Upper lobe of left lung (tissue), 6 donors: ENCODE results near the gene TRIP12. TPM values are rescaled to one million over a fixed set of nuclear protein-coding genes. Genes with fewer than 3 reads are reported as not detected.

Source experiments
- ATAC-seq, 2 donors: fragments of 200-7000 bp; cut with Tn5 transposase; one replicate each; pipeline ENCODE4 v1.9.1; 2022; ENCODE audit warnings: mild to moderate bottlenecking in 2 of 2, moderate library complexity in 2 of 2; ENCODE audit not compliant: low FRiP score in 2 of 2
- DNase-seq, 2 donors: peaks; one replicate each; pipeline ENCODE4 v3.0.0-alpha.2; 2019 to 2020
- H3K27ac ChIP-seq, 4 donors: fragments of 200-600 bp; sonication (generic); one replicate each; pipeline ENCODE4 v1.5.1; 2016 to 2019
- H3K27me3 ChIP-seq, 4 donors: fragments of 200-600 bp; sonication (generic); one replicate each; pipeline ENCODE4 v1.5.1; 2017 to 2019
- H3K36me3 ChIP-seq, 4 donors: fragments of 200-600 bp; sonication (generic); one replicate each; pipeline ENCODE4 v1.5.1; 2016 to 2019
- H3K4me1 ChIP-seq, 4 donors: fragments of 200-600 bp; sonication (generic); one replicate each; pipeline ENCODE4 v1.5.1; 2018 to 2019
- H3K4me3 ChIP-seq, 4 donors: fragments of 200-600 bp; sonication (generic); one replicate each; pipeline ENCODE4 v1.5.1; 2017 to 2019; ENCODE audit warnings: mild to moderate bottlenecking in 2 of 4, moderate library complexity in 1 of 4
- H3K9me3 ChIP-seq, 4 donors: fragments of 200-600 bp; sonication (generic); one replicate each; pipeline ENCODE4 v1.5.1; 2018 to 2019
- EP300 ChIP-seq, 4 donors: sonication (generic); formaldehyde crosslinking; IDR thresholded peaks; one replicate each; pipeline ENCODE4 v1.5.1; 2017; ENCODE audit warnings: antibody characterized with exemption in 4 of 4, control low read depth in 2 of 4
- POLR2A ChIP-seq, 4 donors: fragments of 450-650 bp; IDR thresholded peaks; one replicate each; pipeline ENCODE4 v1.5.1; 2016 to 2017; ENCODE audit warnings: antibody characterized with exemption in 4 of 4, mild to moderate bottlenecking in 2 of 4
- POLR2AphosphoS5 ChIP-seq, 2 donors: sonication (generic); formaldehyde crosslinking; IDR thresholded peaks; one replicate each; pipeline ENCODE4 v1.5.1; 2017; ENCODE audit warnings: antibody characterized with exemption in 2 of 2
- WGBS, 2 donors: methylation state at CpG; one replicate each; pipeline ENCODE4 v1.1.5; 2017 to 2018; 5-methylcytosine and 5-hydroxymethylcytosine counted together
- total RNA-seq, 6 donors: library from RNA; depleted of rRNA in 4 of 6; stranded (reverse); fragments of >200 nt in 4 of 6; gene quantifications; one replicate each; pipeline versions ENCODE4 v1.1.0 to v1.2.1, GENCODE V29; 2016 to 2021
- TF ChIP-seq, protein P1 (sequence below), 6 experiments: fragments of 450-650 bp in 4 of 6; fragments of 200-600 bp in 2 of 6; sonication (generic) in 2 of 6; IDR thresholded peaks; one replicate each; pipeline ENCODE4 v1.5.1; 2016 to 2019; ENCODE audit warnings: antibody characterized with exemption in 6 of 6
- donor health status: DM: no; HTN: no; CAD: no; lungs with moderate emphysema.
- donor health status: DM: no; HTN: yes; CAD: no; lungs with severe emphysema.

Gene TRIP12
- total RNA-seq, 6 donors from 2014 or later, result 164 to 202 (median 180) TPM

DNA sequence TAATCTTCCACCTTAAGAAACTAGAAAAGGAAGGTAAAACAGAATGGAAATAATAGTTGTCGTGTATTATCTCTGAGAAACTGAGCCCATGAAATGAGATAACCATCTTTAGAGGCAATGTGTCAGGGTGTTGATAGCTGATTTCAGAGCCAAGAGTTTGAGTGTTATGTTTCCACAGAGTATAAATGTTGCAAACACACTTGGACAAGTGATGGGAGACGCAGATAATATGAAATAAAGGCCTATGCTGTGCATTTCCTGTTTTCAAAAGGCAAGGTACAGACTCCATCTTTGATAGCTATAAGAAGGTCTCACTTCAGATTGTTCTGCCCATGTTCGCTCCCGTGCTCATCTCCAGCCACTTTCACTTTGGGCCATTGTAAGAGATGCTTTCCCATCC, 181.5 kb downstream of the TRIP12 start:
- H3K9me3 ChIP-seq, result peaks cover 7 to 20% (median 11%) of the 10 kb centered on the region in 4 donors
- WGBS, 2 donors, result 84 to 85% methylated on average over 4 of the region's 4 CpGs
- TF ChIP-seq, protein P1, sequence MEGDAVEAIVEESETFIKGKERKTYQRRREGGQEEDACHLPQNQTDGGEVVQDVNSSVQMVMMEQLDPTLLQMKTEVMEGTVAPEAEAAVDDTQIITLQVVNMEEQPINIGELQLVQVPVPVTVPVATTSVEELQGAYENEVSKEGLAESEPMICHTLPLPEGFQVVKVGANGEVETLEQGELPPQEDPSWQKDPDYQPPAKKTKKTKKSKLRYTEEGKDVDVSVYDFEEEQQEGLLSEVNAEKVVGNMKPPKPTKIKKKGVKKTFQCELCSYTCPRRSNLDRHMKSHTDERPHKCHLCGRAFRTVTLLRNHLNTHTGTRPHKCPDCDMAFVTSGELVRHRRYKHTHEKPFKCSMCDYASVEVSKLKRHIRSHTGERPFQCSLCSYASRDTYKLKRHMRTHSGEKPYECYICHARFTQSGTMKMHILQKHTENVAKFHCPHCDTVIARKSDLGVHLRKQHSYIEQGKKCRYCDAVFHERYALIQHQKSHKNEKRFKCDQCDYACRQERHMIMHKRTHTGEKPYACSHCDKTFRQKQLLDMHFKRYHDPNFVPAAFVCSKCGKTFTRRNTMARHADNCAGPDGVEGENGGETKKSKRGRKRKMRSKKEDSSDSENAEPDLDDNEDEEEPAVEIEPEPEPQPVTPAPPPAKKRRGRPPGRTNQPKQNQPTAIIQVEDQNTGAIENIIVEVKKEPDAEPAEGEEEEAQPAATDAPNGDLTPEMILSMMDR (IDR thresholded peaks at IDR 0.05), result no peak
- no peak for TF ChIP-seq EP300 (IDR thresholded peaks at IDR 0.05)
- no peak for TF ChIP-seq POLR2A (IDR thresholded peaks at IDR 0.05)
- TF ChIP-seq POLR2AphosphoS5 (IDR thresholded peaks at IDR 0.05), result no peak
- DNase-seq, result no peak
- H3K4me1 ChIP-seq, result no peaks in the 10 kb centered on the region
- no peak overlapping the region for H3K27ac ChIP-seq
- H3K36me3 ChIP-seq, result no peaks in the 10 kb centered on the region
- no peak overlapping the region for H3K4me3 ChIP-seq
- H3K27me3 ChIP-seq, result no peaks in the 10 kb centered on the region
- no peak for ATAC-seq

DNA sequence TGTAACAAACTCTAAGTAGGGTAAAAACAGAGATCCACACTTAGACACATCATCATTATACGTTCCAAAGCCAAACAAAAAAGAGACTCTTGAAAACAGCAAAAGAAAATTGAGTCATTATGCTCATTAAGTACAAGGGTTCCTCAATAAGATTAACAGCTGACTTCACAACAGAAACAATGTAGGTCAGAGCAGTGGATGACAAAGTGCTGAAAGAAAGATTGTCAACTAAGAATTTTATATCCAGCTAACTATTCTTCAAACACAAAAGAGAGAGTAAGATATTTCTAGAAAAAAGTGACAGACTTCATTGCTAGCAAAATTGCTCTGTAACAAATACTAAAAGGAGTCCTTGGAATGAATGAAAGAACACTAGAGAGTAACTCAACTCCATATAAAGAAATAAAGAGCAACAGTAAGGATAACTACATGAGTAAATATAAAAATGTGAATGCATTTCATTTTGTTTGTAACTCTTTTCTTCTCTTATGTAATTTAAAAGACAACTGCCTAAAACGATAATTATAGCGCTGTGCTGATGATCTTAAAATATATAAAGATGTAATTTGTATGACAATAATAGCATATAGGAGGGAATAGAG, 183.7 kb downstream of the TRIP12 start:
- 86 to 87% methylated on average over 3 of the region's 3 CpGs for WGBS, 2 donors
- no peak for ATAC-seq
- no peak for TF ChIP-seq POLR2AphosphoS5 (IDR thresholded peaks at IDR 0.05)
- TF ChIP-seq, protein P1 (IDR thresholded peaks at IDR 0.05), result no peak
- TF ChIP-seq POLR2A (IDR thresholded peaks at IDR 0.05), result no peak
- no peak for TF ChIP-seq EP300 (IDR thresholded peaks at IDR 0.05)

DNA sequence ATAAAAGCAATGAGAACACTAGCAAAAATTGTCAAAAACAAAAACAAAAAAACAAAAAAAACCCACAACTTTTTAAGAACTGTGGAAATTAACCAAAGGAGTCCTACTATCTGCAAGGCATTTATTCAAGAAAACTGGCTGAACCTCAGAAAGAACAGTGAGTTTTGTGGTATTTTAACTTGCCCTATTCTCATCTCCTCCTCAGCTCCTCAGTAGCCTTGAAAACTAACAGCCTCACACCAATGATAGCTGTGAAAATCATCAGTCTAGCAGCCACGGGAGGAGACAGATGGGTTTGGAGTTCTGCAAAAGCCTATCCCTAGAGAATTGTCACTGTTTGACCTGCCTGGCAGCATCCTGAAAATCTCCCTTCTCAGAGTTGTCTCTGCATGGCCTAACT, 187.4 kb downstream of the TRIP12 start:
- no peak for TF ChIP-seq POLR2AphosphoS5 (IDR thresholded peaks at IDR 0.05)
- no peak for TF ChIP-seq EP300 (IDR thresholded peaks at IDR 0.05)
- TF ChIP-seq POLR2A (IDR thresholded peaks at IDR 0.05), result no peak
- TF ChIP-seq, protein P1 (IDR thresholded peaks at IDR 0.05), result no peak
- H3K4me3 ChIP-seq, result no peak overlapping the region
- no peaks in the 10 kb centered on the region for H3K36me3 ChIP-seq
- peaks cover 7 to 20% (median 11%) of the 10 kb centered on the region in 4 donors for H3K9me3 ChIP-seq
- no peaks in the 10 kb centered on the region for H3K27me3 ChIP-seq
- DNase-seq (no peak), ATAC-seq (no peak)
- H3K27ac ChIP-seq, result no peak overlapping the region
- 63 to 70% methylated on average over 1 of the region's 1 CpG for WGBS, 2 donors
- H3K4me1 ChIP-seq, result no peaks in the 10 kb centered on the region

More for the DNA sequence above, 183.7 kb downstream of the TRIP12 start:
- no peak overlapping the region for H3K4me3 ChIP-seq
- no peaks in the 10 kb centered on the region for H3K4me1 ChIP-seq
- H3K27ac ChIP-seq, result no peak overlapping the region
- no peak for DNase-seq
- H3K36me3 ChIP-seq, result no peaks in the 10 kb centered on the region
- peaks cover 7 to 20% (median 11%) of the 10 kb centered on the region in 4 donors for H3K9me3 ChIP-seq
- no peaks in the 10 kb centered on the region for H3K27me3 ChIP-seq

DNA sequence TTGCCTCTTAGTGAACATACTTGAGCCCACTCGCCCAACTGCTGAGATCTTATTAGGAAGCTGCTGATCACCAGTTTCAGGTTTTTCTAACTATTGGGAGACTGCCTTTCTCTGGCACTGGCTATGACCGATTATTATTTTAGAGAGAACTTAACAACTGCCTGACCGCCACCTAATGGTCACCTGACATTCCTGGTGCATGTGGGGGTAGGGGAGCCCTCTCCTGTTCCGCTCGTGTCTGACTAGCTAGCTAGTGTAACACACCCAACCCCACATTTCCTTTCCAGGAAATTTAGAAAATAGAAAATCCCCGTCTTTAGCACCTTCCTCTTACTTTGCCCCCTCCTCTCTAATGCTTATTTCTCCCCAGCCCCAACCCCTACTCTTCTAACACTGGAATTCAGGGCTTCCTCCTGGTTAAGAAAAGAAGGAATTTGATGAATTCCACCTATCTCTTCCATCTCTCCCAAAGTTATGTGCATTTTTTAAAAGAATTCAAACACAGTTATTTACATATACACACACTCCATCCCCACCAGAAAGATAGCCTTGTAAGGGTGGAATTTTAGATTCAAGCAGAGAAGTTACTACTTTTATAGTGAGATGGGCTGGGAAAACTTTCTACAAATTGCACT, 188.1 kb downstream of the TRIP12 start:
- Histone ChIP-seq H3K4me1 (no peaks in the 10 kb centered on the region), H3K9me3 (peaks cover 7 to 20% (median 11%) of the 10 kb centered on the region in 4 donors), H3K4me3 (no peak overlapping the region), H3K27ac (no peak overlapping the region), H3K36me3 (no peaks in the 10 kb centered on the region), H3K27me3 (no peaks in the 10 kb centered on the region)
- TF ChIP-seq, protein P1 (IDR thresholded peaks at IDR 0.05), result no peak
- DNase-seq, result no peak
- WGBS, 2 donors, result 67 to 71% methylated on average over 6 of the region's 6 CpGs
- no peak for ATAC-seq

DNA sequence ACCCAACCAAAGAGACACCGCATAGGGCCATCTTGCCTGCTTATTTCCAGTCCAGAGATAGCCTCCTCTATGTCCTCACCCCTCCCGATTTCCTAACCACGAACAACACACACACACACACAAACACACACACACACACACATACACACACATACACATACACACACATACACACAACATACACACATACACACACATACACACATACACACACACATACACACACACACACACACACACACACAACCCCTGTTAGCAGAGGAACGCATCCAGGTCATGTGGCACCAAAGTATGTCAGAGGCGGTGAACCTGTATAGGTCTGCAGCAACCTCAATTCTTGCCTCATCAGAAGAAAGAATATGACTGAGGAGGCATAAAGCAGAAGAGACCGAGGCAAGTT, 188.9 kb downstream of the TRIP12 start:
- no peak for DNase-seq
- no peak overlapping the region for H3K4me3 ChIP-seq
- 83 to 95% methylated on average over 6 of the region's 6 CpGs for WGBS, 2 donors
- no peaks in the 10 kb centered on the region for H3K36me3 ChIP-seq
- ATAC-seq, result no peak
- H3K27ac ChIP-seq, result no peak overlapping the region
- H3K27me3 ChIP-seq, result no peaks in the 10 kb centered on the region
- no peaks in the 10 kb centered on the region for H3K4me1 ChIP-seq
- TF ChIP-seq EP300 (IDR thresholded peaks at IDR 0.05) (no peak), POLR2AphosphoS5 (IDR thresholded peaks at IDR 0.05) (no peak), POLR2A (IDR thresholded peaks at IDR 0.05) (no peak)
- TF ChIP-seq, protein P1 (IDR thresholded peaks at IDR 0.05), result no peak
- peaks cover 1 to 12% (median 7%) of the 10 kb centered on the region in 4 donors for H3K9me3 ChIP-seq
